SK-N-SH (cell line): ENCODE measurements around the gene ABHD6. TPM values are rescaled to one million over a fixed set of nuclear protein-coding genes. Genes with fewer than 3 reads are reported as not detected.
A peak's percentile ranks its signal among the peaks of the same experiment; 100 is the strongest.

Experiments
- CTCF ChIA-PET: fragments of 300-600, 350-600 bp; formaldehyde crosslinking; extraction: SDS; loops from one replicate; lab custom pipeline; 2021; lab: Yijun Ruan, JAX
- POLR2A ChIA-PET: fragments of 350-600 bp; sonication (Branson Sonifier 250); formaldehyde crosslinking; extraction: SDS; loops from one replicate; lab custom pipeline; 2020; ENCODE audit warnings: antibody characterized with exemption, inconsistent platforms; lab: Yijun Ruan, JAX
- DNase-seq: peaks from one replicate; pipeline ENCODE4 v3.0.0; 2012
- H2AFZ ChIP-seq: fragments of 200-600 bp; sonication (generic); 2 replicates; pipeline ENCODE4 v1.8.1; 2016; ENCODE audit warnings: antibody characterized with exemption, mild to moderate bottlenecking, low read depth
- H3F3A ChIP-seq: fragments of 200-600 bp; sonication (generic); replicated peaks from 2 replicates; pipeline ENCODE3; 2016; ENCODE audit warnings: antibody characterized with exemption, mild to moderate bottlenecking; ENCODE audit not compliant: insufficient read depth
- H3K27ac ChIP-seq, 2 experiments: fragments of 200-500 bp in 1 of 2; fragments of 200-600 bp in 1 of 2; sonication (Bioruptor generic) in 1 of 2; sonication (generic), shearing (Covaris generic) in 1 of 2; 2 replicates each; pipeline versions ENCODE4 v1.5.1 to v1.6.1; 2014 to 2016; ENCODE audit warnings: low read depth in 2 of 2, inconsistent platforms in 1 of 2, low read length in 1 of 2, mild to moderate bottlenecking in 1 of 2, mixed read lengths in 1 of 2
- H3K27me3 ChIP-seq: fragments of 200-600 bp; sonication (generic), shearing (Covaris generic); 2 replicates; pipeline ENCODE4 v1.6.1; 2016; ENCODE audit warnings: mixed run types; ENCODE audit not compliant: insufficient read depth
- H3K36me3 ChIP-seq, 2 experiments: fragments of 200-500 bp in 1 of 2; fragments of 200-600 bp in 1 of 2; sonication (Bioruptor generic) in 1 of 2; sonication (generic) in 1 of 2; replicated peaks in 1 of 2; 2 replicates each; pipeline versions ENCODE3 to v1.5.1; 2014 to 2016; ENCODE audit warnings: low read length in 1 of 2, mild to moderate bottlenecking in 1 of 2; ENCODE audit not compliant: insufficient read depth in 2 of 2, control insufficient read depth in 1 of 2
- H3K4me1 ChIP-seq, 2 experiments: fragments of 200-500 bp in 1 of 2; fragments of 200-600 bp in 1 of 2; sonication (Bioruptor generic) in 1 of 2; sonication (generic), shearing (Covaris generic) in 1 of 2; 2 replicates each; pipeline versions ENCODE4 v1.5.1 to v1.6.1; 2014 to 2016; ENCODE audit warnings: low read depth in 1 of 2, low read length in 1 of 2, mixed run types in 1 of 2; ENCODE audit not compliant: insufficient read depth in 2 of 2, control insufficient read depth in 1 of 2
- H3K4me2 ChIP-seq: fragments of 200-600 bp; sonication (generic), shearing (Covaris generic); 2 replicates; pipeline ENCODE4 v1.6.1; 2017; ENCODE audit warnings: mixed run types
- H3K4me3 ChIP-seq, 2 experiments: fragments of 200-500 bp in 1 of 2; fragments of 200-600 bp in 1 of 2; sonication (Bioruptor generic) in 1 of 2; sonication (generic), shearing (Covaris generic) in 1 of 2; 2 replicates each; pipeline versions ENCODE4 v1.5.1 to v1.8.1; 2014 to 2016; ENCODE audit warnings: low read depth in 2 of 2, inconsistent platforms in 1 of 2, low read length in 1 of 2, mild to moderate bottlenecking in 1 of 2, mixed read lengths in 1 of 2, moderate library complexity in 1 of 2
- H3K79me2 ChIP-seq: fragments of 200-600 bp; sonication (generic); 2 replicates; pipeline ENCODE4 v1.8.1; 2017; ENCODE audit warnings: mild to moderate bottlenecking; ENCODE audit not compliant: insufficient read depth
- H3K9ac ChIP-seq: fragments of 200-600 bp; sonication (generic); 2 replicates; pipeline ENCODE4 v1.6.1; 2017; ENCODE audit warnings: mixed run types
- H3K9me2 ChIP-seq: fragments of 200-600 bp; sonication (generic); 2 replicates; pipeline ENCODE4 v1.6.1; 2017; ENCODE audit warnings: mixed run types
- H3K9me3 ChIP-seq: fragments of 200-600 bp; sonication (generic); 2 replicates; pipeline ENCODE4 v1.6.1; 2017; ENCODE audit warnings: mixed run types, mild to moderate bottlenecking, moderate library complexity
- H4K20me1 ChIP-seq: fragments of 200-600 bp; sonication (generic); 2 replicates; pipeline ENCODE4 v1.6.1; 2017; ENCODE audit warnings: mild to moderate bottlenecking, mixed run types; ENCODE audit not compliant: insufficient read depth
- CTCF ChIP-seq: fragments of 200-600 bp; sonication (generic); IDR thresholded peaks from 2 replicates; pipeline ENCODE4 v1.6.1; 2017; ENCODE audit warnings: antibody characterized with exemption, mild to moderate bottlenecking, moderate library complexity
- ELF1 ChIP-seq: IDR thresholded peaks from 2 replicates; pipeline ENCODE4 v1.4.0; 2012
- EP300 ChIP-seq, 2 experiments: IDR thresholded peaks; 2 replicates each; pipeline versions ENCODE4 v1.4.0 to v1.6.1; 2012; ENCODE audit warnings: borderline replicate concordance in 1 of 2, low read depth in 1 of 2, low read length in 1 of 2
- EZH2phosphoT487 ChIP-seq: fragments of 200-600 bp; sonication (generic); IDR thresholded peaks from 2 replicates; pipeline ENCODE4 v1.6.1; 2017; ENCODE audit warnings: low read depth, mixed run types, mild to moderate bottlenecking, antibody characterized with exemption, moderate library complexity, borderline replicate concordance
- FOXJ3 ChIP-seq: sonication (generic); formaldehyde crosslinking; IDR thresholded peaks from 2 replicates; pipeline ENCODE4 v1.5.1; 2020; ENCODE audit warnings: mild to moderate bottlenecking, missing genetic modification reagents
- GABPA ChIP-seq: IDR thresholded peaks from 2 replicates; pipeline ENCODE4 v1.4.0; 2012; ENCODE audit warnings: low read depth, mild to moderate bottlenecking
- IRF3 ChIP-seq: fragments of 150-350 bp; IDR thresholded peaks from 2 replicates; pipeline ENCODE4 v1.6.1; 2016; ENCODE audit warnings: mild to moderate bottlenecking, low read depth, low read length
- JUND ChIP-seq: IDR thresholded peaks from 2 replicates; pipeline ENCODE4 v1.4.0; 2012
- MEF2A ChIP-seq: IDR thresholded peaks from 2 replicates; pipeline ENCODE4 v1.4.0; 2012; ENCODE audit warnings: low read depth, borderline replicate concordance
- MXI1 ChIP-seq: IDR thresholded peaks from 2 replicates; pipeline ENCODE4 v1.6.1; 2012; ENCODE audit warnings: mild to moderate bottlenecking, low read depth, low read length, improper control_type of control experiment
- NFIC ChIP-seq: IDR thresholded peaks from 2 replicates; pipeline ENCODE4 v1.4.0; 2012; ENCODE audit warnings: borderline replicate concordance
- PBX3 ChIP-seq: IDR thresholded peaks from 2 replicates; pipeline ENCODE4; 2012
- POLR2AphosphoS5 ChIP-seq: IDR thresholded peaks from 2 replicates; pipeline ENCODE4 v1.6.1; 2012; ENCODE audit warnings: low read depth, low read length
- RAD21 ChIP-seq: IDR thresholded peaks from 2 replicates; pipeline ENCODE4 v1.6.1; 2012; ENCODE audit warnings: mild to moderate bottlenecking, low read length
- RCOR1 ChIP-seq: fragments of 150-350 bp; IDR thresholded peaks from 2 replicates; pipeline ENCODE4 v1.6.1; 2017; ENCODE audit warnings: antibody characterized with exemption, low read length
- RXRA ChIP-seq: IDR thresholded peaks from 2 replicates; pipeline ENCODE4 v1.4.0; 2012; ENCODE audit warnings: low read depth, mild to moderate bottlenecking, borderline replicate concordance
- SIN3A ChIP-seq: IDR thresholded peaks from 2 replicates; pipeline ENCODE4 v1.6.1; 2012; ENCODE audit warnings: low read depth, mild to moderate bottlenecking, low read length, moderate library complexity, borderline replicate concordance
- SMC3 ChIP-seq: IDR thresholded peaks from 2 replicates; pipeline ENCODE4 v1.6.1; 2012; ENCODE audit warnings: low read depth, low read length, improper control_type of control experiment
- TAF1 ChIP-seq: IDR thresholded peaks from 2 replicates; pipeline ENCODE4 v1.6.1; 2012; ENCODE audit warnings: low read depth, mild to moderate bottlenecking, low read length, moderate library complexity, borderline replicate concordance
- TCF12 ChIP-seq: IDR thresholded peaks from 2 replicates; pipeline ENCODE4 v1.4.0; 2012
- USF2 ChIP-seq: fragments of 150-350 bp; IDR thresholded peaks from 2 replicates; pipeline ENCODE4 v1.6.1; 2017; ENCODE audit warnings: antibody characterized with exemption, low read length, low read depth, borderline replicate concordance
- YY1 ChIP-seq: IDR thresholded peaks from 2 replicates; pipeline ENCODE4 v1.4.0; 2012; ENCODE audit warnings: low read depth, mild to moderate bottlenecking
- ZBTB33 ChIP-seq: IDR thresholded peaks from 2 replicates; pipeline ENCODE4 v1.4.0; 2012; ENCODE audit warnings: low read depth, borderline replicate concordance
- WGBS: methylation state at CpG from one replicate; pipeline ENCODE4 v1.1.6; 2017; ENCODE audit warnings: low lambda C conversion rate; 5-methylcytosine and 5-hydroxymethylcytosine counted together
- polyA plus RNA-seq, 3 experiments: library from polyadenylated mRNA; depleted of rRNA; stranded (reverse); fragments of >200 nt; gene quantifications; 2 replicates each; pipeline ENCODE4 v1.2.3, GENCODE V29; 2012

Gene ABHD6
- polyA plus RNA-seq, 1 of the 3 experiments (the other 2 are of a cell fraction), result 10.7 TPM

- peak overlapping the region; percentile 56; the same call in 1 of the 2 replicates for H2AFZ ChIP-seq
- under 1% methylated on average over 15 of the region's 37 CpGs for WGBS
- POLR2A ChIA-PET, result interaction anchor here (1.6 kb wide), 1 partner anchor 28 kb away, joined by 5 read pairs; the partner anchor contains the start of genes HTD2 and RPP14
- peak overlapping the region in 1 of 2 experiments; percentile 88; a peak in 1 of 4 replicates for H3K27ac ChIP-seq
- H3K27me3 ChIP-seq, result no peaks in the 10 kb centered on the region
- TF ChIP-seq YY1, result no peak
- TF ChIP-seq NFIC, result no peak
- no peak for TF ChIP-seq TAF1
- TF ChIP-seq SMC3, result peak; percentile 9; the same call in 1 of the 2 replicates
- TF ChIP-seq POLR2AphosphoS5, result no peak
- no peak for TF ChIP-seq FOXJ3
- TF ChIP-seq SIN3A, result no peak
- no peak for TF ChIP-seq EP300 (IDR thresholded peaks at IDR 0.05; ENCODE audit: borderline replicate concordance in 1 of 2, low read depth in 1 of 2, low read length in 1 of 2)
- no peak for TF ChIP-seq ELF1
- TF ChIP-seq EZH2phosphoT487, result no peak
- no peak for TF ChIP-seq IRF3
- no peak for TF ChIP-seq RCOR1
- peak; percentile 38 for TF ChIP-seq CTCF
- TF ChIP-seq ZBTB33, result no peak
- no peak for TF ChIP-seq TCF12
- TF ChIP-seq MXI1, result no peak
- no peak for TF ChIP-seq GABPA
- peak; percentile 59 for TF ChIP-seq RAD21
- TF ChIP-seq JUND, result no peak
- no peak for TF ChIP-seq USF2
- no peak for TF ChIP-seq RXRA
- TF ChIP-seq MEF2A, result no peak
- TF ChIP-seq PBX3, result no peak
- TF ChIP-seq, all 33 proteins: peak for 3
- H3K9ac ChIP-seq, result peak overlapping the region; percentile 49; the same call in 1 of the 2 replicates
- H3K9me3 ChIP-seq, result no peaks in the 10 kb centered on the region
- peaks cover 27% of the 10 kb centered on the region; the same call in 1 of the 2 replicates for H3K79me2 ChIP-seq
- peak overlapping the region; percentile 67 to 83 for H3K4me3 ChIP-seq
- no peaks in the 10 kb centered on the region for H4K20me1 ChIP-seq
- H3K4me1 ChIP-seq, result peaks cover 4 to 11% of the 10 kb centered on the region in 2 experiments; a peak in 3 of 4 replicates
- H3K9me2 ChIP-seq, result no peaks in the 10 kb centered on the region
- H3K36me3 ChIP-seq, result no peaks in the 10 kb centered on the region
- peak; percentile 68 for DNase-seq
- peak overlapping the region; percentile 92 for H3K4me2 ChIP-seq
- CTCF ChIA-PET, result interaction anchor here (0.6 to 4.9 kb wide), 14 partner anchors 16 to 297 kb away, joined by 3 to 24 read pairs (median 4); partner anchors contain the start of genes HTD2, KCTD6 and RPP14
- H3F3A ChIP-seq, result peaks cover 20% of the 10 kb centered on the region
Measured at GRCh38 chr3:58333206-58334012, 95.8 kb downstream of the ABHD6 start.
